ENCODE data around the gene OBSCN.
A peak's percentile ranks its signal among the peaks of the same experiment; 100 is the strongest.

Gene OBSCN

DNA sequence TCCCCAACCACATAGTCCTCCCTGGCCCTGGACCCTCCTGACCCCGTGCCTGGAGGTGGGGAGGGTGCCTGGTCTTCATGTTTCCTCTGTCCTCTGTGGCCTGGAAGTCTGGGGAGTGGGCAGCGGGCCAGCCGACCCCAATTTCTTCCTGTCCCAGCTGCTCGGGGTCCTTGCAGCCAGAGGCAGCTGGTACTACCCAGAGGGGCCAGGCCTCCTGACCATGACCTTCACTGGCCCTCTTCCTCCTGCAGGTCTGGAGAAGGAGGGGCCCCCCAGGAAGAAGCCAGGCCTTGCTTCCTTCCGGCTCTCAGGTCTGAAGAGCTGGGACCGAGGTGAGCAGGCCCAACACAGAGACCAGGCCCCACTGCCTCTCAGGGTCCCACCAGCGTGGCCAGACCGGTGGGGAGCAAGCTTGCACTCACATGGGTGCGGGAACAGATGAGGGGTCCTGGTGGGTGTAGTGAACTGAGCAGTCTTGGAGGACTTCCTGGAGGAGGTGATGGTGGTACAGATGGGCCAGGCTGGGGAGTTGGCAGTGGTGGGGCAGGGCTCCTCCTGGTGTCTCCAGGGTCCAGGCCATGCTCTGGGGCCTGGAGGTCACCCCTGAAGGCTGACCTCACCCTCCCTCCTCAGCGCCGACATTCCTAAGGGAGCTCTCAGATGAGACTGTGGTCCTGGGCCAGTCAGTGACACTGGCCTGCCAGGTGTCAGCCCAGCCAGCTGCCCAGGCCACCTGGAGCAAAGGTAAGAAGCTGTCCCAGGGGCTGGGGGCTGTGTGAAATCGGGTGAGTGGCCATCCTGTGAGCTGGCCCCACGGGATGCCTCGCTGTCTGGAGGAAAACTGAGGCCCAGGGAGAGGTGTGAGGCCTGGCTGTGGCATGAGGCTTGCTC is 166.1 kb downstream of the OBSCN start:
- DNase-seq = no peak

DNA sequence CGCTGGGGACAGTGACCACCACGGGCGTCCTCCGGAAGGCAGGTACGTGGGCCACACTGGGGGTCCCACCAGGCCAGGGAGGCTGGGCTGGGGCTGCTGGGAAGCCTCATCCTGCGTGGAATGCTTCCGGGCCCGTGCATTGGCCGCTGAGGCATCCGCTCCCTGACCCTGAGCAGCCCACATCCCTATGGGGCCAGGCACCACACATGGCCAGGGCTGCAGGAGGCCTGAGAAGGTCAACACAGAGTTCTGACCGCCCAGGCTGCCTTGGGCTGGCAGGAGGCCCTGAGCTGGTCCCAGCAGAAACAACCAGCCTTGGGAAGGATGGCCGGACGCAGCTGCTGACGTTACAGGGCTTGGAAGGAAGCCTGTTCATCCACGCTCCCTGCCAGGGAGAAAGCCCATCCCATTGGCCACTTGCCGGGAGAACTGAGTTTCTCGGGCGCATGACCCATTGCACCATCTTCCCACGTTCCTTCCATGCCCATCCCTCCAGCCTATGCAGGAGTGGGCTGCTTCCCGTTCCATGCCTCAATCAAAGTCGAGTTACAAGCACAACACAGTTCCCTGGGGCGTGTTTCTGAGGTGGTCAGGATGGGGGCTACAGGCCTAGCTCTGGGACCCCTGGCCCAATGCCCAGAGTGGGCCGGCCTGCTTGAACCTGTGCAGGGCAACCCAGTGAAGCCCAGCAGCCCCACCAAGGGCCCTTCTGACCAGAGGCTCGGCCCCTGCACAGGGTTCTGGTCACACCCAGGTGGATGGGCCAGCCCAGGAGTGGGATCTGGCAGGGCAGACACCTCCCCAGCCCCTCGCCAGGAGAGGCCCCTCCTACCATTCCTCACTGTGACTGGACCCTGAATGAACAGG is 167.1 kb downstream of the OBSCN start:
- DNase-seq = no peak

DNA sequence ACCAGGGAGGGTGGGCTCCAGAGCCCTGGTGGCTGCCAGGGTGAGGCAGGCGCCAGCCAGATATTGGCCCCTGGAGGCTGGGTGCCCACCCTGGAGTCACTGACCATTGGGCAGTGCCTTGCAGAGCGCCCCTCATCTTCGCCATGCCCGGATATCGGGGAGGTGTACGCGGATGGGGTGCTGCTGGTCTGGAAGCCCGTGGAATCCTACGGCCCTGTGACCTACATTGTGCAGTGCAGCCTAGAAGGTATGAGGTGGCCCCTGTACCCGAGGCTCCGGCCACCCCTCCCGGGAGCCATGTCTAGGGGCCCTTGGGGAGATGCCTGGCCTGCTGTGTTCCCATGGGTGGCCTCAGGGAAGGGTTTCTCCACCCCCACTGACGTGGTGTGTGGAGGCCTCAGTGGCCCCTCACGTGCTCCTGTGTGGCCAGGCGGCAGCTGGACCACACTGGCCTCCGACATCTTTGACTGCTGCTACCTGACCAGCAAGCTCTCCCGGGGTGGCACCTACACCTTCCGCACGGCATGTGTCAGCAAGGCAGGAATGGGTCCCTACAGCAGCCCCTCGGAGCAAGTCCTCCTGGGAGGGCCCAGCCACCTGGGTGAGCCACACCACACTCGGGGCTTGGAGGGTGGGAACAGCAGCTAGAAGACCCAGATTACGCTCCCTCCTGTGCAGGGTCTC is 167.9 kb downstream of the OBSCN start:
- no peak for DNase-seq

DNA sequence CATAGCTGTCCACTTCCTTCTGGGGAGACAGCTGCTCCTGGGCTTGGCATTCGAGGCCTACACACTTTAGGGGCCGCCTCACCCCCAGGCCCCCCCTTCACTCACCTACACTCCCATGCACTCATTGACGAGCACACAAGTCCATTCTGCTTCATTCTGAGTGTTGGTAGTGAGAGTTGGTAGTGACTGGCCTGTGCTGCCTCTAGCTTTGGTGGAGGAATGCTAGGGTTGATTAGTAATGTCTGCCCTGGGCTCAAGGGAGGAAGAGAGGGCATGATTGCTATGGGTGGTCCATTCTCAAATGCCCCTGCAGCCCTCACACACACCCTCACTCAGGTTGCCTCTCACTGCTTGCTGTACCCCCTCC is 168.4 kb downstream of the OBSCN start:
- DNase-seq = no peak

DNA sequence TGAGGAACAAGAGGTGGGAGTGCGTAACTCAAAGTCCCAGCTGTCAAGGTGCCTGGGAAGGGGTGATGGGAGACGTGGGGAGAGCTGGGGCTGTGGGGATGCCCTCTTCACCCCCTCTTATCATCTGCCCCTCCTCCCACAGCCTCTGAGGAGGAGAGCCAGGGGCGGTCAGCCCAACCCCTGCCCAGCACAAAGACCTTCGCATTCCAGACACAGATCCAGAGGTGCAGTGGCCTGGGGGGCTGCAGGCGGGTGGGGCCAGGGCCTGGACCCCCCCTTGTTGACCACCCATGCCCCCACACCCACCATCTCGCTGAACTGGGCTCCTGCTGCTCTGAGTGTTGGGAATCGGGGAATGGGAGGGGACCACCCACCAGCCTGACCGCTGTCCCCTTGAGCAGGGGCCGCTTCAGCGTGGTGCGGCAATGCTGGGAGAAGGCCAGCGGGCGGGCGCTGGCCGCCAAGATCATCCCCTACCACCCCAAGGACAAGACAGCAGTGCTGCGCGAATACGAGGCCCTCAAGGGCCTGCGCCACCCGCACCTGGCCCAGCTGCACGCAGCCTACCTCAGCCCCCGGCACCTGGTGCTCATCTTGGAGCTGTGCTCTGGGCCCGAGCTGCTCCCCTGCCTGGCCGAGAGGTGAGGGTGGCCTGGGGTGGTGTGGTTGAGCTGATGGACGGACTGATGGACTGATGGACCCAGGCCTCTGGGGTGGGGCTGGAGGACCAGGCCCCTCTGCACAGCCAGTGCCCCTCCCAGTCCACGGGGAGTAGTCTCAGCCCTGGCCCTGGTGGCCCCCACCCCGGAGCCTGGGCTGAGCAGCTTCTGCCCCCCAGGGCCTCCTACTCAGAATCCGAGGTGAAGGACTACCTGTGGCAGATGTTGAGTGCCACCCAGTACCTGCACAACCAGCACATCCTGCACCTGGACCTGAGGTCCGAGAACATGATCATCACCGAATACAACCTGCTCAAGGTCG is 169.1 kb downstream of the OBSCN start:
- DNase-seq = no peak

DNA sequence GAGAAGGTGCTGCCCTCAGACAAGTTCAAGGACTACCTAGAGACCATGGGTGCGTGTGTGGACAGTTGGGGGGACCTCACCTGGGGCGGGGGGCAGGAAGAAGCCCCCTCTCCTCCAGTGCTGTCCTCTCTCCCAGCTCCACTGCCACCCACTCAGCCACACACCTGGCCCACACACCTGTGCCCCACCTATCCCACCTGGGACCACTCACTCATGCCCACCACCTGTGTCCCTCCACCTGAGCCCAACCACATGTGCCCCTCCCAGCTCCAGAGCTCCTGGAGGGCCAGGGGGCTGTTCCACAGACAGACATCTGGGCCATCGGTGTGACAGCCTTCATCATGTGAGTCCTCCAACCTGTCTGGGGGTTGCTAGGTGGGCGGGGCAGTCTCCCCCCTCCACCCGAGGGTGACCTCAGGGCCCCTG is 169.8 kb downstream of the OBSCN start:
- DNase-seq = no peak

DNA sequence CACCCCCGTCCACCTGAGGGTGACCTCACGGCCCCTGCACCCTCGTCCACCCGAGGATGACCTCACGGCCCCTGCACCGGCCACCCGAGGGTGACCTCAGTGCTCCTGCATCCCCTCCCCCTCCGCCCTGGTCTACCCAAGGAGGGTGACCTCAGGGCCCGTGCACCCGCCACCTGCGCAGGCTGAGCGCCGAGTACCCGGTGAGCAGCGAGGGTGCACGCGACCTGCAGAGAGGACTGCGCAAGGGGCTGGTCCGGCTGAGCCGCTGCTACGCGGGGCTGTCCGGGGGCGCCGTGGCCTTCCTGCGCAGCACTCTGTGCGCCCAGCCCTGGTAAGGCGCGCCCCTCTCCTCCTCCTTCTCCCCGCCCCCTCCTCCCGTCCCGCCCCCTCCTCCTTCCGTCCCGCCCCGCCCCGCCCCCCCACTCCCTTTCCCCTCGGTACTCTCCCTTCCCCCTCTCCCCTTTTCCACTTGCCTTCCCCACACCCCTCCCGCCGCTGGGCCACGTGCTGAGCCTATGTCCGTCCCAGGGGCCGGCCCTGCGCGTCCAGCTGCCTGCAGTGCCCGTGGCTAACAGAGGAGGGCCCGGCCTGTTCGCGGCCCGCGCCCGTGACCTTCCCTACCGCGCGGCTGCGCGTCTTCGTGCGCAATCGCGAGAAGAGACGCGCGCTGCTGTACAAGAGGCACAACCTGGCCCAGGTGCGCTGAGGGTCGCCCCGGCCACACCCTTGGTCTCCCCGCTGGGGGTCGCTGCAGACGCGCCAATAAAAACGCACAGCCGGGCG is 170.4 kb downstream of the OBSCN start:
- peak; percentile 63 for DNase-seq

DNA sequence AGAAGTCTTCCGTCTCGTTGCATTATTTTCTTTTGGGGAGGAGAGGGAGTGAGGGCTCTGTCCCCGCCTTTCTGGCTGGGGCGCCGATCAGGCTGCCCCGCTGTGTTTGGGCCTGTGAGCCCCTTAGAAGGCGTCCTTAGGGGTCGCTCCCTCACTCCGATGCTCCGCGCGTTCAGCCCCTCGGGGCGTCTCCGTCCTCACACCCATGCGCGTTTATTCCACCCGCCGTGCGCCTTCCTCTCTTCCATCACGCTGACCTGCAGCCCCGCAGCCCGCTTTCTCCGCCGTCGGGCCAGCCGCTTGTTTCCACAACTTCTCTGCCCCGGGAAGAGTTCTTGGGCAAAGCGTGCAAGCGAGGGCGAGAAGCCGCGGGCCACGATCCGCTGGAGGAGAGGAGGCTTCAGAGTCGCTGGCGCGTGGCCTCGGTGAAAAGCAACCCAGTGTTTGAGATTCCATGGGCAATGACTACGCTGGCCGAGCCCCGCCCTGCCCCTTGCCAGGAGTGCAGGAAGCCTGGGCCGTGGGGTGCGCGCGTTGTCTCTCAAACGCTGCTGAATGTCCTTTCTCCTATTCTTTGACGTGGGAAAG is 171.1 kb downstream of the OBSCN start:
- DNase-seq = peak; percentile 19

DNA sequence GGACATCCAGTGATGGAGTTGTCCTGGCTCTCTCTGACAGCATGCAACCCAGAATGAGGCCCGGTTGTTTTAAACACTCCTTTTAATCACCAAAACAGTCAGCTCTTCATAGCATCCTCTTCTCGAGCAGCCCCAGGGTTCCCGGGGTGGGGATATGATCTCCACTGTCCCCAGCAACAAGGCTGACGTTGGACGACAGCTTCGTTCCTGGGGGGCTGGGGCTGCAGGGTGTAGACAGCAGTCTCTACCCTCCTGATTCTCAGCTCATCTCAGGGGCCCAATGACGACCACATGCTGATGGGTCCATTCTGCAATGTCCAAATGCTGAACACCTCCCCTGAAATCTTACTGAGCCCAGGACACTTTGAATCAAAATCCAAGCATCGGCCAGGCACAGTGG is 171.8 kb downstream of the OBSCN start:
- DNase-seq = no peak

DNA sequence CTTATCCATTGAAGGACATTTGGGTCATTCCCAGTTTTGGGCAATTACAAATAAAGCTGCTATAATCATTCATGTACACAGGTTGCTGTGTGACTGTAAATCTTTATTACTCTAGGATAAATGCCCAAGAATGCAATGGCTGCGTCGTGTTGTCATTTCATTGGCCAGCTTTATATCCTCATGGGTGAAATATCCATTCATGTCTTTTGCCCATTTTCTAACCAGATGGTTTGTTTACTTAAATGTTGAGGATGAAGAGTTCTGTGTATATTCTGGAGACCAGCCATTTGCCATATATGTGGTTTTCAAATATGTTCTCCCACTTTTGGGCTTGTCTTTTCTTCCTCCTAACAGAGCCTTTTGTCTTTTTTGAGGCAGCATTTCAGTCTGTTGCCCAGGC is 173.5 kb downstream of the OBSCN start:
- DNase-seq = no peak

DNA sequence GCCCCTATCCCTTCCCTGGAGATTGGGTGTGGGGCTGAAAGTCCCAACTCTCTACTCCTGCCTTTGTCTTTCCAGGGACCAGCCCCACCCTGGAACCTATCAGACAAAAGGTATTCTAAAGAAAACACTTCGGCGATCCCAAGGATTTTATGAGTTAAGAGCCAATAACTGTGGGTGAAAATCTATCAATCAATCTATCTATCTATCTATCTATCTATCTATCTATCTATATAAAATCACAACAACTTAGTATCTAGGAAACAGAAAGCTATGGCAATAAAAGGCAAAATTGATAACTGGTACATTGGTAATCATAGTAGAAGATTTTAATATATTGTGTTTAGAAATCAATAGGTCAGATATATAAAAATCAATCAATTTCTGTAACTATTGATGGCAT is 175.9 kb downstream of the OBSCN start:
- DNase-seq = no peak

DNA sequence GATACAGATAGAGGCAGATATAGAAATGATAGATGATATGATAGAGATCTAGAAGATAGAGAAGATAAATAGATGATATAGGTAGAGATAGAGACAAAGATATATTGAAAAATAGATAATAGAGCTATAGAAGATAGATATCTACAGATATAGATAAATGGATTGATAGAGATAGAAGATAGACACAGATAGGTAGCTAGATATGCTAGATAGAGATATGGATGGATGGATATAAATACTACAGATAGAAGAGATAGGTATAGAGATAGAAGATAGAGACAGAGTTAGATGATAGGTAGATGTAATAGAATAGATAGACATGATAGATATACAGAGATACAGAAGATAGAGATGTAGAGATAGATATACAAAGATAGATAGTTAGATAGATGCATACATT is 177.4 kb downstream of the OBSCN start:
- DNase-seq = no peak

DNA sequence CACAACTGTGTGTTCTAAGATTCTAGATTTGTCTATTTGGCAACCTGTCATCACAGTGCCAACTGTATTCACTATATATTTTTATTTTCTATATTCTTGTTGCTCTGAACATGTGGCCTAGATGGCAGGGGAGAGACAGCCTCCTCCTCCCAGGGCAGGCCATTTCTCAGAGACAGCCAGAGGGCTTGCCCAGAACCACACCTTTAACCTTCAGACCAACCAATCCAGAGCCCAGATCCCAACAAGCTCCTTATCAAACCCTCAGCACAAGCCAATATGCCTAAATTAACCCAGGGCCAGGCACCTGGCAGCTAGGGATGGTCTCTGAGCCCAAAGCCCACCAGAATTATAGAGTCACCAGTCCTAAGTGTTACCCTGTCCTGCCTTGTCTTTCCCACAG is 179.5 kb downstream of the OBSCN start:
- DNase-seq = no peak

DNA sequence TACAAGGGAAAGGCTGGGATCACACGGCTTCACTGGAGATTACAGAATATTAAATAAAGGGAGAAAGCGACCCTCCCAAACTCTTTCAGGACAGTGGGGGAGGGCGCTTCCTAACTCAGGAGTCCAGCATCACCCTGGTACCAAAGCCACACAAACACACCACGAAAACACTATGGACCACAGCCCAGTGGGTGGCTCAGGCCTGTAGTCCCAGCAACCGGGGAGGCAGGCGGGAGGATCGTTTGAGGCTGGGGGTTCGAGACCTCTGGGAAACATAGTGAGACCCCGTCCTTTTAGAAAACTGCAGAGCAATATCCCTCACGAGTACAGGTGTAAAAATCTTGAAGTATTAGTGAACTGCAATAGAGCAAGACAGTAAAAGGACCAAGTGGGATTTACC is 182.8 kb downstream of the OBSCN start:
- DNase-seq = no peak

DNA sequence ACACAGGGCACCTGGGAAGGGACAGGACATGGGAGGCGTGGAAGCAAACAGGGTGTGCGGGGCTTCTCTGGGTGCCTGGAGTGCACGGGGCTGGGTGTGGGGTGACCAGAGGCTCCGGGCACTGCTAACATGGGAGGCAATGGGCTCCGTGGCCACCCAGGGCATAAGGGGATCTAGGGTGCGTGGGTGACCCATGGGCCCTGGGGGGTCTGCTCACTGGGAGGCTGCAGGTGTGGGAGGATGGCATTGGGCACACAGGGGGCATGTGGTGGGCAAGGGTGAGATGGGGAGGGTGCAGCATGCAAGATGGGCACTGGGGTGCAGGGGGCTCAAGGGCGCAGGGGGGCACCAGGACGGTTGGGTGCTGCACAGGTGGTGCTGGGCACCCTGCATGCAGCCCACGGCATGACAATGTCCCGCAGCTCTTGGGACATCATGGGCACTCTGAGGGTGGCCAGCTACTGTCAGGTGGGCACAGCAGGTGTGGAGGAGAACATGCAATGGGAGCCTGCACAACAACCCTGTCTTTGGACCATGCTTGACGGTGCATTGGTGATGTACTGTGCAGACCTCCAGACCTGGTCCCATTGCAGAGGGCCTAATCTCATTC is 183.7 kb downstream of the OBSCN start:
- no peak for DNase-seq

DNA sequence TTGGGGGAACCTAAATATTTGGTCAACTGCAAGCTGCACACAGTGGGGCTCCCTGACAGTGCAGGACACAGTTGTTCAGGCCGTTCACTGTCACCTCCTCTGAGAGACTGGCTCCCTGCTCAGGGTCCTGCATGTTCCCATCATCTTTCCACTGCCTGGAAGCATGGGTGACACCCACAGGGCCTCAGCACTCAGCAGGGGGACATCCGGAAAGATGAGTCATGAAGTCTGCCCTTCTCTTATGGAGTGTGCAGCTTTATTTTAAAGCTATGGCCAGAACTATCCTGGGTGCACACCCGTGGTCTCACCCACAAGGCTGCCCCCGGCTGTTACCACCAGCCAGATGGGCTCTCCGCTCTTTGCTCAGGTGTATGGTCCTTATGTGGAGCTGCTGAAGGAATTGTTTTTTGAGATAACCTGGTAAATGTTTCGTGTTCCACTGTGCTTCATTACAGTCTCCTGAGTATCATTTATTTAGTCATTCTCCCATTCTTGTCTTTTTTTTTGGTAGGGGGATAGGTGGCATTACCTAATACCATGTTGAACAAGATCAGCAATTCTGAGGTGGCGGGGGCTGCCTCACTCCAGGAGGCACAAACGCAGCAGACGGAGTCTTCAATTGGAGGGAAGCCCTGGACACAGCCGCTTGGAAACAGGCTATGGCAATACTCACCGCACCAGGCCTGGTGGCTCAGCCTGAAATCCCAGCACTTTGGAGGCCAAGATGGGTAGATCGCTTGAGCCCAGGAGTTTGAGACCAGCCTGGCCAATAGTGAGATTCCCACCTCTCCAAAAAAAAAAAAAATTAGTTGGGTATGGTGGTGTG is 184.5 kb downstream of the OBSCN start:
- DNase-seq = no peak

DNA sequence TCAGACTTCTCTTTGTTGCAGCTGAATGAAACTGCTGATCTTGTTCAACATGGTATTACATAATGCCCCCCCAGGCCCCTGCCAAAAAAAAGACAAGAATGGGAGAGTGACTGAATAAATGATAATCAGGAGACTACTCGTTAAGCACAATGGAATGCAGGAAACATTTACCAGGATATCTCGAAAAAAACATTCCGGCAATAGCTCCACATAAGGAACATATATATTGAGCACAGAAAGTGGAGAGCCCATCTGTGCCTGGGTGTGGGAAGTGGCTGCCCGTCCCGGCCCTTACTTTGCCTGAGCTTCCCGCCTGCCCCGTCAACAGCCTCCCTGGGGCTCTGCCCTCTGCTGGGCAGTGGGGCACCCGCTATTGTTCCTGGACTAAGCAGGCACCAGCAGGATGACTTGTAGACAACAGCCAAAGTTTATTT is 185.4 kb downstream of the OBSCN start:
- no peak for DNase-seq

DNA sequence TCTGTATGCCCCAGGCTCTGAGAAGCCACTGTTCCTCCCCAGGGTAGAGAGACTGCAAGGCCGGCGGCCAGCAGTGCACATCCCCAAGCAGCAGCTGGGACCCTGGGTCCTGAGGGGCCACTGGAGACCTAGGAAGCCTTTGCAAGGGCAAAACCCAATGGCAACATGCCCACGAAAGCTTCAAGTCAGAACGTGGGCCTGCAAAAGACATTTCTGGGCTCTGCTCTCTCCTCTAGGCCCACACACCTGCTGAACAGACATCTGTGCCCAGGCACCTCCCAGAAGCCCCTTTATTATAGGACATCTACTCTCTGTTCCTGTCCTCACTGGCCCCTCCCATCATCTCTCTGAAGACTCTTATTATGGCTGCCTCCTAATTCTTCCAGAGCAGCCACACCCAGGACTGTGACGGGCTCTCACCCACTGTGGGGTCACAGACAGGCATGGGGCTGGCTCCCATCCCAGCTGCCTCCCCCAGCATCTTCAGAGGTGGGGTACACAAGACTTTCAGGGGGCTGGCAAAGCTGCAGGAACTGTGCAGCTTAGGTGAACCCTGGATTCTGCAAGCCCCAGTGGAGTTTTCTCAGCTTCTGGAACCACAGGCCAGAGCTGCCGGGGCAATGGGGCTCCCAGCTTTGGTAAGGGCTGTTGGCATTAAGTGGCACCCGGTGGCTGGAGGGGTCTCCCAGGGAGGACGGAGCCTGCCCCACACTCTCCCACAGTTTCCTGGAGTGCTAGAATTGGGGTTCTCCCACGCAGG is 186.1 kb downstream of the OBSCN start:
- DNase-seq = no peak
